SK-N-MC (cell line): ENCODE measurements around the gene PPAN.

Source experiments
- EZH2 ChIP-seq: fragments of 200-600 bp; sonication (generic); IDR thresholded peaks from one replicate; pipeline ENCODE4 v1.6.1; 2017; ENCODE audit warnings: antibody characterized with exemption
- POLR2AphosphoS5 ChIP-seq: IDR thresholded peaks from 2 replicates; pipeline ENCODE4 v1.6.1; 2012; ENCODE audit warnings: mild to moderate bottlenecking, low read depth, low read length, borderline replicate concordance

DNA sequence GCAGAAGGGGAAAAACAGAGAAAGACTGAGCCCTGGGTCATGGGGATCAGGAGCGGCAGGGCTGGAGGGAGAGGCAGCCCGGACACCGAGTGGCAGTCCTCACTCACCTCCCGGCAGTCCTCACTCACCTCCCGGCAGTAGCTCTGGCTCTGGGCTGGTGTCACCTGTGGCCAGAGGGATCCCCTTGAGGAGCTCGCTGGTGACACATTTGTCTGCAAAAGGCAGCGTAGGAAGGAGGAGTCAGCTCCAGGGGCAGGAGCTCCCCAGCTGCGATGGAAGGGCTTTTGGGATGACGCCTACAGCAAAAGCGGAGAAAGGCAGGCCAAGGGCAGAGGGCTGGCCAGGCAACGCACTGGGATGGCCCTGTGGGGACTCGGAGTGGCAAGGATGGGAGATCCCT, 12.8 kb downstream of the PPAN start:
- TF ChIP-seq POLR2AphosphoS5 = no peak
- no peak for TF ChIP-seq EZH2
